Progenitor cell of endocrine pancreas (in vitro differentiated cells): ENCODE measurements around the gene EZR. TPM values are rescaled to one million over a fixed set of nuclear protein-coding genes. Genes with fewer than 3 reads are reported as not detected.

Experiments
- DNase-seq: peaks from one replicate; pipeline ENCODE4 v3.0.0; 2021; ENCODE audit warnings: low spot score; ENCODE audit not compliant: unreplicated experiment
- H3K27ac Mint-ChIP-seq: 2 replicates; pipeline ENCODE4 v1.8.0; 2021; ENCODE audit warnings: mild to moderate bottlenecking, moderate library complexity, mixed read lengths
- H3K27me3 Mint-ChIP-seq: 2 replicates; pipeline ENCODE4 v1.8.0; 2021; ENCODE audit warnings: mixed read lengths
- H3K36me3 Mint-ChIP-seq: 2 replicates; pipeline ENCODE4 v1.8.0; 2022; ENCODE audit warnings: mixed read lengths; ENCODE audit not compliant: insufficient read depth
- H3K4me1 Mint-ChIP-seq: 2 replicates; pipeline ENCODE4 v1.8.0; 2021; ENCODE audit warnings: low read depth, mixed read lengths
- H3K4me3 Mint-ChIP-seq: 2 replicates; pipeline ENCODE4 v1.8.0; 2021; ENCODE audit warnings: low read depth, mild to moderate bottlenecking, moderate library complexity, mixed read lengths
- H3K9me3 Mint-ChIP-seq: 2 replicates; pipeline ENCODE4 v1.8.0; 2021; ENCODE audit warnings: low read depth, mixed read lengths
- CTCF ChIP-seq: fragments of 200-600 bp; sonication (generic); IDR thresholded peaks from one replicate; pipeline ENCODE4 v1.5.0; 2021; ENCODE audit warnings: antibody characterized with exemption, mild to moderate bottlenecking; ENCODE audit not compliant: unreplicated experiment
- total RNA-seq: library from RNA; stranded (reverse); gene quantifications from 2 replicates; pipeline ENCODE4 v1.2.1, GENCODE V29; 2021

The EZR gene
- total RNA-seq, 1 donor from 2014 or later: 258 TPM

- peaks cover 62% of the 10 kb centered on the region for H3K36me3 Mint-ChIP-seq
- no peak for TF ChIP-seq CTCF
- H3K27ac Mint-ChIP-seq: peak overlapping the region; percentile 97
- no peaks in the 10 kb centered on the region for H3K9me3 Mint-ChIP-seq
- no peaks in the 10 kb centered on the region for H3K27me3 Mint-ChIP-seq
- H3K4me3 Mint-ChIP-seq: no peak overlapping the region
- peaks cover 44% of the 10 kb centered on the region for H3K4me1 Mint-ChIP-seq
- DNase-seq: no peak
Measured at GRCh38 chr6:158782432-158783166, 36.6 kb downstream of the EZR start.

GRCh38 chr6:158781692-158782373 lies 37.3 kb downstream of the EZR start:
- Mint-ChIP-seq H3K9me3 (no peaks in the 10 kb centered on the region), H3K4me3 (peak overlapping the region; percentile 11), H3K27me3 (no peaks in the 10 kb centered on the region), H3K36me3 (peaks cover 63% of the 10 kb centered on the region), H3K27ac (peak overlapping the region; percentile 97), H3K4me1 (peaks cover 41% of the 10 kb centered on the region)
- TF ChIP-seq CTCF: no peak
- DNase-seq: no peak

- Mint-ChIP-seq H3K27me3 (no peaks in the 10 kb centered on the region), H3K4me3 (peak overlapping the region; percentile 31), H3K4me1 (peaks cover 41% of the 10 kb centered on the region), H3K9me3 (no peaks in the 10 kb centered on the region), H3K36me3 (peaks cover 61% of the 10 kb centered on the region), H3K27ac (peak overlapping the region; percentile 97)
- DNase-seq: no peak
- no peak for TF ChIP-seq CTCF
Measured at GRCh38 chr6:158780988-158781691, 38.0 kb downstream of the EZR start.

- Mint-ChIP-seq H3K4me1 (peaks cover 41% of the 10 kb centered on the region), H3K36me3 (peaks cover 66% of the 10 kb centered on the region)
- TF ChIP-seq CTCF: no peak
Measured at GRCh38 chr6:158780246-158780884, 38.8 kb downstream of the EZR start.

GRCh38 chr6:158778005-158778527 lies 41.1 kb downstream of the EZR start:
- H3K27ac Mint-ChIP-seq: no peak overlapping the region
- H3K27me3 Mint-ChIP-seq: no peaks in the 10 kb centered on the region
- H3K36me3 Mint-ChIP-seq: peaks cover 60% of the 10 kb centered on the region
- no peaks in the 10 kb centered on the region for H3K9me3 Mint-ChIP-seq
- no peak for DNase-seq
- TF ChIP-seq CTCF: no peak
- peaks cover 47% of the 10 kb centered on the region for H3K4me1 Mint-ChIP-seq
- H3K4me3 Mint-ChIP-seq: no peak overlapping the region

More at GRCh38 chr6:158780246-158780884, 38.8 kb downstream of the EZR start:
- H3K4me3 Mint-ChIP-seq: no peak overlapping the region
- DNase-seq: no peak
- no peaks in the 10 kb centered on the region for H3K9me3 Mint-ChIP-seq
- H3K27ac Mint-ChIP-seq: peak overlapping the region; percentile 97
- no peaks in the 10 kb centered on the region for H3K27me3 Mint-ChIP-seq
